ENCODE results near the gene GNAT1. TPM values are rescaled to one million over a fixed set of nuclear protein-coding genes. Genes with fewer than 3 reads are reported as not detected.

GNAT1 gene
- total and polyA plus RNA-seq, 2 of the 13 experiments (the other 11 are each of a cell fraction or from before 2014, with no cell fraction given), result 0.15 TPM; not detected in 1

GRCh38 chr3:50218448-50218847 is 27.0 kb downstream of the GNAT1 start:
- DNase-seq (ENCODE audit: low spot score) (no peak), ATAC-seq (no peak), FAIRE-seq (no peak)
- no TSS peak for BruUV-seq (replicated peaks)
- no peaks in the 10 kb centered on the region; the same call in 1 of the 2 replicates for H4K20me1 ChIP-seq (ENCODE audit: insufficient read depth, low read length)
- in situ Hi-C loops (cut with HindIII; ENCODE audit: extremely low pct_ligation_motif_present, low pct_unique_long_range_greater_than_20kb) (no loop called here), intact Hi-C loops (cut with micrococcal nuclease; ENCODE audit: unreplicated experiment) (no loop called here)
- H3K27ac ChIP-seq (ENCODE audit: extremely low read length, insufficient read depth, low read length), result no peak overlapping the region
- no peaks in the 10 kb centered on the region for H3K79me2 ChIP-seq (ENCODE audit: insufficient read depth, low read length)
- no peak overlapping the region for H3K4me3 ChIP-seq (replicated peaks in 1 of 3; ENCODE audit: insufficient read depth in 1 of 3, low read depth in 2 of 3, low read length in 3 of 3)
- ChIA-PET CTCF (ENCODE audit: low intra/inter-chr PET ratio, low total read pairs) (no interaction called here), POLR2A (interaction anchor here (9.1 to 16.5 kb wide), 2 partner anchors 13 to 23 kb away, joined by 312 to 625 read pairs; partner anchors contain the start of gene SLC38A3)
- H3K9ac ChIP-seq (ENCODE audit: insufficient read depth, low read depth, low read length), result no peak overlapping the region
- H2AFZ ChIP-seq (ENCODE audit: low read length), result no peak overlapping the region
- TF ChIP-seq ZBTB43 (CRISPR knock-in tag; conservative IDR thresholded peaks at IDR 0.05) (no peak), E2F5 (CRISPR knock-in tag; conservative IDR thresholded peaks at IDR 0.05) (no peak), ATF2 (CRISPR knock-in tag; IDR thresholded peaks at IDR 0.05) (no peak), RAD21 (CRISPR knock-in tag; IDR thresholded peaks at IDR 0.05) (no peak), AGO2 (optimal IDR thresholded peaks at IDR 0.05; ENCODE audit: low read depth, low read length) (peak; percentile 71), RBFOX2 (IDR thresholded peaks at IDR 0.05; ENCODE audit: low read depth, low read length) (peak; percentile 65; the same call in 1 of the 2 replicates), ZNF251 (CRISPR knock-in tag; IDR thresholded peaks at IDR 0.05) (no peak), ATM (IDR thresholded peaks at IDR 0.05; ENCODE audit: borderline replicate concordance) (no peak), JUN (CRISPR knock-in tag; IDR thresholded peaks at IDR 0.05) (no peak), SIN3A (IDR thresholded peaks at IDR 0.05; ENCODE audit: borderline replicate concordance, low read depth, low read length) (no peak)
- H3K36me3 ChIP-seq (replicated peaks in 1 of 2; ENCODE audit: control insufficient read depth in 1 of 2, insufficient read depth in 2 of 2, low read length in 2 of 2), result peaks cover 22 to 64% of the 10 kb centered on the region in 2 experiments
- no peaks in the 10 kb centered on the region for H3K9me3 ChIP-seq (ENCODE audit: low read length)
- no peaks in the 10 kb centered on the region for H3K27me3 ChIP-seq (ENCODE audit: control insufficient read depth in 1 of 2, insufficient read depth in 2 of 2, low read length in 2 of 2)
- H3K4me2 ChIP-seq (ENCODE audit: low read depth, low read length), result no peak overlapping the region
- WGBS (ENCODE audit: low lambda C conversion rate), result 99% methylated on average over 14 of the region's 17 CpGs
- H3K4me1 ChIP-seq (ENCODE audit: insufficient read depth, low read length), result peaks cover 43% of the 10 kb centered on the region

Data from HepG2 (cell line).